Effector memory CD8-positive, alpha-beta T cell (primary cell): ENCODE results near the gene WDR27.
"Not testable (repeated sequence)": the region's sequence is repeated elsewhere in the genome, so short reads cannot be mapped to it uniquely, and the experiment has no call there.

Experiments used
- ATAC-seq: fragments of 150-1000 bp; cut with Tn5 transposase; replicated peaks from 2 replicates; pipeline ENCODE4 v1.10.0; 2021; ENCODE audit warnings: mild to moderate bottlenecking, moderate library complexity
- DNase-seq, 3 experiments: peaks; one replicate each; pipeline ENCODE4 v3.0.0; 2021
- H3K27ac Mint-ChIP-seq, 2 donors: one replicate each; pipeline ENCODE4 v1.8.0; 2022; ENCODE audit warnings: mild to moderate bottlenecking in 2 of 2, mixed read lengths in 2 of 2, moderate library complexity in 2 of 2
- H3K27me3 Mint-ChIP-seq, 2 donors: one replicate each; pipeline ENCODE4 v1.8.0; 2022; ENCODE audit warnings: mixed read lengths in 2 of 2
- H3K36me3 Mint-ChIP-seq: one replicate; pipeline ENCODE4 v1.8.0; 2022; ENCODE audit warnings: mild to moderate bottlenecking, moderate library complexity, mixed read lengths; ENCODE audit not compliant: insufficient read depth
- H3K4me1 Mint-ChIP-seq, 2 donors: one replicate each; pipeline ENCODE4 v1.8.0; 2022; ENCODE audit warnings: low read depth in 2 of 2, mixed read lengths in 2 of 2
- H3K4me3 Mint-ChIP-seq, 2 donors: one replicate each; pipeline ENCODE4 v1.8.0; 2022; ENCODE audit warnings: mild to moderate bottlenecking in 2 of 2, mixed read lengths in 2 of 2, moderate library complexity in 2 of 2
- H3K9me3 Mint-ChIP-seq, 2 donors: one replicate each; pipeline ENCODE4 v1.8.0; 2022; ENCODE audit warnings: mixed read lengths in 2 of 2

Gene WDR27

DNA sequence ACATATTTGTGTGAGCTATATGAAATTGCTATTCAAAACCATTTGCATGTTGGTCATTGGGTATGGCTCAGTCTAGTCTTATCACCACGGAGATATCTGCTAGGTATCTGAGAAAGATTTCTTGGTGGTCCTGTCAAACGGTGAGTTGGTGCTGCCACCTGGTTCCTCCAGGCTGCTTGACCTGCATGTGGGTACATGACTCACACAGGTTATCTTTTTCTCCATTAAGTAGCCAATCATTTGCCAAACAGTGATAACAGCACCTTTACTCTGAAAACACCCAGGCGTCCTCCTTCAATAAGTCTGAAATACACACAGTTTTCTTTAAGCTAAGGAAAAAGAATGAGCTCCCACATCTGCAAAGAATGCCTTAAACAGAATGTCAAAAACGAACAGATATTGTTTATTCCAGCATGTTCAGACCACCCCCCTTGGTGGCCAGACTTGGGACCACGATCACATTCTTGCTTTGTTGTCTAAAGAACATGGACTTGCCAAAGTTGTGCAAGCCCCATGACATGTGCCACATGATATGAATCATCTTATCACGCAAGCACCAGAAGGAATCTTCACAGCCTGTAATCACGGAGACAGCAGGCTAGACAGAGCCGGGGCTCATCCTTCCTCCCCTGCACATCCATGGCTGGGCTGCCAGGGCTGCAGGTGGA lies 247.5 kb downstream of the WDR27 start:
- Mint-ChIP-seq H3K9me3 (no peaks in the 10 kb centered on the region), H3K27ac (no peak overlapping the region), H3K27me3 (peaks cover 5 to 30% of the 10 kb centered on the region in 2 donors), H3K4me1 (no peaks in the 10 kb centered on the region), H3K4me3 (no peak overlapping the region), H3K36me3 (peaks cover 3% of the 10 kb centered on the region)
- DNase-seq (no peak), ATAC-seq (no peak)

DNA sequence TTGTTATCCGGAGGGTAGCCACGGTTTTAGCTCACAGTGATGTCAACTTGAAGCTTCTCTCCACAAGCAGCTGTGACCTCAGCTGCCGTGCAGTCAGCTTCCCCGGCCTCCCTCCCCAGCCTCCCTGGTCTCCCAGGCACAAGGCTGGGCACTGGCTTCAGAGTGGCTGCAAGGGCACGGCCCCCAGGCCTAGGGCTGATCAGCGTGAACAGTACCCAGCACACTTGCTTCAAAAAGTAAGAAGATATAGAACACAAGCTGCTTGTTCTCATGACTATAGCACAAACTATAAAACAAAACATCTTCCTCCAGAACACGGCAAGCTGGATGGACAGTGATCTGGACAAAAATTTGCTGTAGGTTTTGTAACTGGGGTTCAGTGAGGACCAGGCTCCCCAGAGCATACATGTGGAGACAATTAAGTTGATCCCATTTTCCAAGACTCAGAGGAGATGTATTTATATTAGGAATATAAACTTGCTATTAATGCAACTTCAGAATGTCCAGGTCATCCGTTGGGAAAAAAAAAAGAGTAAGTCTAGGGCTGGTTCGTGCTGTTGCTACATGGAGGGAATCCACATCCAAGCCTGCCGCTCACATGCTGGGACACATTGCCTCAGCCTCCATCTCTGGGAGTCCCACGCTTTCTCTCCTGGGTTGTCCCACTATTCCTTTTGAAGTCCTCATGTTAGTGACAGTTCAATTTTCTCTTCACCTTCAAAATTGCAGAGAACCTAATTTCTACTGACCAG lies 248.8 kb downstream of the WDR27 start:
- Mint-ChIP-seq H3K4me3 (no peak overlapping the region), H3K27ac (no peak overlapping the region)
- no peak for ATAC-seq

GRCh38 chr6:169452117-169452868 lies 249.5 kb downstream of the WDR27 start:
- no peaks in the 10 kb centered on the region for H3K36me3 Mint-ChIP-seq
- no peaks in the 10 kb centered on the region for H3K4me1 Mint-ChIP-seq
- no peak for DNase-seq
- peaks cover 15 to 34% of the 10 kb centered on the region in 2 donors for H3K27me3 Mint-ChIP-seq
- ATAC-seq = no peak
- no peak overlapping the region for H3K27ac Mint-ChIP-seq
- H3K9me3 Mint-ChIP-seq = no peaks in the 10 kb centered on the region
- no peak overlapping the region for H3K4me3 Mint-ChIP-seq

More for the DNA sequence above, 248.8 kb downstream of the WDR27 start:
- no peaks in the 10 kb centered on the region for H3K9me3 Mint-ChIP-seq
- no peak for DNase-seq
- H3K4me1 Mint-ChIP-seq = no peaks in the 10 kb centered on the region
- peaks cover 15 to 30% of the 10 kb centered on the region in 2 donors for H3K27me3 Mint-ChIP-seq
- H3K36me3 Mint-ChIP-seq = no peaks in the 10 kb centered on the region

DNA sequence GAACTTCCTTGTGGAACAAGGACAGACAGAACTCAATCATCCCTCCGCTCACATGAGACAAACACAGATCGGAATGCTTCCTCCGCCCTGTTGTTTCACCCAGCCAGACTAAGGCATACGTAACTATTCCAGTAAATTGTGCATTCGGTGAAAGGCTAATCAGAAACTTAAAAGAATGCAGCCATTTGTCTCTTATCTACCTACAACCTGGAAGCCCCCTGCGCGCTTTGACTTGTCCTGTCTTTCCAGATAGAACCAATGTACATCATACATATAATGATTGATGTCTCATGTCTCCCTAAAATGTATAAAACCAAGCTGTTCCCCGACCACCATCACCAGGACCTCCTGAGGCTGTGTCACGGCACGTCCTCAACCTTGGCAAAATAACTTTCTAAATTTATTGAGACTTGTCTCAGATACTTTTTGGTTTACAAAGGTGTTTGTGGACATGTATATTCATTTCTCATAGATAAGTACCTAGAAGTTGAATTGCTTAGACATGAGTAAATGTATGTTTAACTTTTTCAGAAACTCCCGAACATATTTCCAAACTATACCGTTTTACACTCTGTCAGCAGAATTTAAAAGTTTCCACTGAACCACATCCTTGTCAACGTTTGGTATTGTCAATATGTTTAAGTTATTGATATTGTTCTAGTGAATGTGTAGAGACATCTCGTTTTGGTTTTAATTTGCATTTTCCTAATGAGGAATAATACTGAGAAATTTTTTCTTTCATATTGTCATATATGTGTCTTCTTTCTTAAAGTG lies 250.6 kb downstream of the WDR27 start:
- Mint-ChIP-seq H3K4me3 (no peak overlapping the region), H3K4me1 (no peaks in the 10 kb centered on the region), H3K36me3 (no peaks in the 10 kb centered on the region), H3K27ac (no peak overlapping the region), H3K27me3 (peaks cover 17 to 36% of the 10 kb centered on the region in 2 donors), H3K9me3 (no peaks in the 10 kb centered on the region)
- DNase-seq (no peak), ATAC-seq (no peak)

GRCh38 chr6:169450097-169450496 lies 251.7 kb downstream of the WDR27 start:
- Mint-ChIP-seq H3K27me3 (peaks cover 22 to 42% of the 10 kb centered on the region in 2 donors), H3K4me1 (no peaks in the 10 kb centered on the region), H3K36me3 (no peaks in the 10 kb centered on the region), H3K9me3 (no peaks in the 10 kb centered on the region), H3K4me3 (no peak overlapping the region), H3K27ac (no peak overlapping the region)
- DNase-seq (no peak), ATAC-seq (no peak)

DNA sequence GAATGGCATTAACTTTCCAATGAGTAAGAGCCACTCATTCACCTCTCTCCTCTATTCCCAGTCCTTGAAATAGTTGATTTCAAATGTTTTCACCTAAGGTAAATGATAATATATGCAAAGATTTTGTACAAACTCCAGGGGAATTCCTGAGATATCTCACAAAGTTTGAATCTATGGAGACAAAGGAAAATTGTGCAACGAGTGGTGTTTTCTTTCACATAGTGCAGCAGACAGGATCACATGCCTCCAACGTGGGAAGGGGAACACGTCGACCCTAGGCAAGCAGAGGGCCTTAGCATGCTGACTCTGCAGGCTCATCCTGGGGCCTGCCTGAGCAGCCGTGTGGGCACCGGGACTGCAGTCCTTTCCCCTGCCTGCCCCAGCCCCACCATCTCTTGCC lies 252.6 kb downstream of the WDR27 start:
- no peaks in the 10 kb centered on the region for H3K4me1 Mint-ChIP-seq
- H3K27ac Mint-ChIP-seq = no peak overlapping the region
- no peaks in the 10 kb centered on the region for H3K9me3 Mint-ChIP-seq
- no peak for ATAC-seq
- H3K27me3 Mint-ChIP-seq = peaks cover 31 to 50% of the 10 kb centered on the region in 2 donors
- H3K4me3 Mint-ChIP-seq = no peak overlapping the region
- H3K36me3 Mint-ChIP-seq = no peaks in the 10 kb centered on the region
- no peak for DNase-seq

GRCh38 chr6:169445661-169446581 lies 255.9 kb downstream of the WDR27 start:
- Mint-ChIP-seq H3K36me3 (no peaks in the 10 kb centered on the region), H3K4me3 (no peak overlapping the region), H3K4me1 (no peaks in the 10 kb centered on the region), H3K27me3 (peaks cover 30 to 72% of the 10 kb centered on the region in 2 donors), H3K9me3 (no peaks in the 10 kb centered on the region), H3K27ac (no peak overlapping the region)
- DNase-seq (no peak), ATAC-seq (no peak)

GRCh38 chr6:169445227-169445626 lies 256.6 kb downstream of the WDR27 start:
- Mint-ChIP-seq H3K27me3 (peaks cover 30 to 66% of the 10 kb centered on the region in 2 donors), H3K36me3 (no peaks in the 10 kb centered on the region), H3K4me3 (no peak overlapping the region), H3K27ac (no peak overlapping the region), H3K4me1 (no peaks in the 10 kb centered on the region), H3K9me3 (no peaks in the 10 kb centered on the region)
- ATAC-seq (no peak), DNase-seq (no peak)

GRCh38 chr6:169441292-169441691 lies 260.5 kb downstream of the WDR27 start:
- Mint-ChIP-seq H3K36me3 (no peaks in the 10 kb centered on the region), H3K27me3 (peaks cover 18 to 42% of the 10 kb centered on the region in 2 donors), H3K9me3 (no peaks in the 10 kb centered on the region), H3K27ac (no peak overlapping the region), H3K4me1 (no peaks in the 10 kb centered on the region), H3K4me3 (no peak overlapping the region)
- ATAC-seq (no peak), DNase-seq (no peak)

DNA sequence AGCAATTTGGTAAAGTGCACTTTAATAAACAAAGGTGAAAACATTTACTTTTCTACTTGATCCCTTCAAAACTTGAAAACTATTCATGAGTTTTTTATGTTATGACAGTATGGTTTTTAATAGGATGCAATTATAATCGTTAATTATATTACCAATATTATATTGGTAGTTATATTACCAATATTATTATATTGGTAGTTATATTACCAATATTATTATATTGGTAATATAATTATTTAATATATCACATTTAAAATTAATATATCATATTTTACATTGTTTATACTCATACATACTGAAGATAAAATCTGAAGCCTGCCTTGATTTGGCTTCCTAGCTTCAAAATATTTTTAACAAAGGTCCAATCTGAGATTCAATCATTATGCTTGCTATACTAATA lies 262.1 kb downstream of the WDR27 start:
- DNase-seq = no peak
- H3K36me3 Mint-ChIP-seq = no peaks in the 10 kb centered on the region
- ATAC-seq = no peak

GRCh38 chr6:169434554-169434953 lies 267.3 kb downstream of the WDR27 start:
- not testable (repeated sequence) for H3K4me3 Mint-ChIP-seq, H3K27ac Mint-ChIP-seq, H3K9me3 Mint-ChIP-seq, DNase-seq, H3K36me3 Mint-ChIP-seq, ATAC-seq, H3K27me3 Mint-ChIP-seq, H3K4me1 Mint-ChIP-seq

More for the DNA sequence above, 262.1 kb downstream of the WDR27 start:
- no peaks in the 10 kb centered on the region for H3K9me3 Mint-ChIP-seq
- H3K27ac Mint-ChIP-seq = no peak overlapping the region
- H3K27me3 Mint-ChIP-seq = peaks cover 9 to 32% of the 10 kb centered on the region in 2 donors
- H3K4me3 Mint-ChIP-seq = no peak overlapping the region
- no peaks in the 10 kb centered on the region for H3K4me1 Mint-ChIP-seq

DNA sequence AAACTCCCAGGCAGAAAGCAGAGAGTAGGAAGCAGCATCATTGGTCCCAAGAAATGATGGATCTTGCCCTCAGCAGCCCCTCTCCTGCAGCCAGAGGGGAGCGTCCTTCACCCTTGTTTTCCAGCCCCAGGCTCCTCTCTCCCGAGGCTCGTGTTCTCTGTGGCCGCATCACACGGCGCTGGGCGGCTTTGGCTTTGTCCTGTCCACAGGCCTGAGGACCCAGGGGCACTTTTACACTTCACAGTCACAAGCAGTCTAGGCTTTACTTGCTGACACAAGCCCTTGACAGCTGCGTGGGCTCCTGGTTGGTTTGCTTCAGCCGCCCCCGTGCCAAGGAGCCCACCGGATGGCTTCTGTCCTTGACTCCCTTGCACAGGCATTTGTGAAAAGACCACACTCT lies 272.8 kb downstream of the WDR27 start:
- ATAC-seq = no peak
- no peak overlapping the region for H3K4me3 Mint-ChIP-seq
- H3K27me3 Mint-ChIP-seq = peaks cover 0 to 10% of the 10 kb centered on the region in 2 donors
- no peak overlapping the region for H3K27ac Mint-ChIP-seq
- H3K9me3 Mint-ChIP-seq = peaks cover 6 to 7% of the 10 kb centered on the region in 2 donors
- no peak for DNase-seq
- H3K36me3 Mint-ChIP-seq = no peaks in the 10 kb centered on the region
- no peaks in the 10 kb centered on the region for H3K4me1 Mint-ChIP-seq
